Endothelial cell (in vitro differentiated cells): Measurements from ENCODE around the gene BMPER. TPM values are rescaled to one million over a fixed set of nuclear protein-coding genes. Genes with fewer than 3 reads are reported as not detected.

Experiments
- DNase-seq: peaks from one replicate; pipeline ENCODE4 v3.0.0; 2021; ENCODE audit warnings: low spot score
- H3K27ac Mint-ChIP-seq: one replicate; pipeline ENCODE4 v1.8.0; 2021; ENCODE audit warnings: mixed read lengths, inconsistent platforms; ENCODE audit not compliant: unreplicated experiment
- H3K27me3 Mint-ChIP-seq: one replicate; pipeline ENCODE4 v1.8.0; 2021; ENCODE audit warnings: mild to moderate bottlenecking, moderate library complexity, mixed read lengths, inconsistent platforms; ENCODE audit not compliant: unreplicated experiment
- H3K36me3 Mint-ChIP-seq: one replicate; pipeline ENCODE4 v1.8.0; 2021; ENCODE audit warnings: mild to moderate bottlenecking, low read depth, mixed read lengths, inconsistent platforms; ENCODE audit not compliant: unreplicated experiment
- H3K4me1 Mint-ChIP-seq: one replicate; pipeline ENCODE4 v1.8.0; 2021; ENCODE audit warnings: mild to moderate bottlenecking, mixed read lengths, inconsistent platforms; ENCODE audit not compliant: unreplicated experiment
- H3K4me3 Mint-ChIP-seq: one replicate; pipeline ENCODE4 v1.8.0; 2021; ENCODE audit warnings: mild to moderate bottlenecking, mixed read lengths, inconsistent platforms; ENCODE audit not compliant: unreplicated experiment
- H3K9me3 Mint-ChIP-seq: one replicate; pipeline ENCODE4 v1.8.0; 2021; ENCODE audit warnings: mixed read lengths, inconsistent platforms; ENCODE audit not compliant: unreplicated experiment
- total RNA-seq: library from RNA; stranded (reverse); fragmentation: NEBNext Ultra II Directional; extraction: Animal tissue kit (Norgen Biotek cat#: 25700); gene quantifications from one replicate; pipeline ENCODE4 v1.2.1, GENCODE V29; 2021; ENCODE audit not compliant: unreplicated experiment
- TF ChIP-seq, protein P1 (sequence below): fragments of 200-600 bp; sonication (generic); IDR thresholded peaks from one replicate; pipeline ENCODE4 v1.5.0; 2021; ENCODE audit warnings: antibody characterized with exemption; ENCODE audit not compliant: unreplicated experiment

BMPER gene
- total RNA-seq, 1 donor from 2014 or later: 2.5 TPM

DNA sequence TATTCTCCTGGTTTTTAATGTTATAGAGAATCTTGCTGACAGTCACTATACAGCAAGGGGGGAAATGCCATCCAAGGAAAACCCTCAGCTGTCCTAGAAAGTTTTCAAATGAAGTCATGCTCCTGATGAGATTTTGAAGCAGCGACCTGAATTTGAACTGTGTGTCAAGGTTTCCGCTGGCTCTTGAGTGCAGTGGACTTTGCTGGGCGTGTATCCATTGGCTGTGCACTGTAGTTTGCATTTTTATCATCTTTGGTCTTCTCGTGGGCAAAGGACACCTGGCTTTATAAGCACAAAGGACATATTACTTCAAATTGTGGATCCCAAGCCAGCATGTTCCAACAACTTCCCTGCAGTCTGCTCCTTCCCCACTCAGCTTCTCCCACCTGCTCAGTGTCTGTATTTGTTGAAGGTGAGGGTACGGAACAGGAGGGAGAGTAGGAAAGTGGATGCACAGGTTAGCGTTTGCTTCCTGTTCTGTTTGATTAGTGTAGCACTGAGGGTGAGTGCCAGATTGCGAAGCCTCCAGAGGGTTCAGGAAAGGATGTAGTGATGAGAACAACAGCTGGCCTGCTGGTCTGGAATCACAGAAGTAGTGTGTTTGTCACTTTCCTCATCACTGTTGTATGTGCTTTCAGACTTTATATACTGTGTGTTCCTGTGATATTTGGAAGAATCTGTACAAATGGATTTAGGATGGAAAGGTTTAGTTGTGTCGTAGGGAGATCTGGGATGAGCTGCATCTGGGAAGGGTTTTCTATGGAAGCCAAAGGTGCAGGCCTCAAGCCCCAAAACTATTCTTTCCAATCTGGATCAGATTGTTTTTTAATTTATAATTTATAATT lies 204.8 kb downstream of the BMPER start:
- Mint-ChIP-seq H3K9me3 (no peaks in the 10 kb centered on the region), H3K4me3 (no peak overlapping the region), H3K4me1 (no peaks in the 10 kb centered on the region), H3K27ac (no peak overlapping the region), H3K36me3 (no peaks in the 10 kb centered on the region), H3K27me3 (no peaks in the 10 kb centered on the region)
- TF ChIP-seq, protein P1, sequence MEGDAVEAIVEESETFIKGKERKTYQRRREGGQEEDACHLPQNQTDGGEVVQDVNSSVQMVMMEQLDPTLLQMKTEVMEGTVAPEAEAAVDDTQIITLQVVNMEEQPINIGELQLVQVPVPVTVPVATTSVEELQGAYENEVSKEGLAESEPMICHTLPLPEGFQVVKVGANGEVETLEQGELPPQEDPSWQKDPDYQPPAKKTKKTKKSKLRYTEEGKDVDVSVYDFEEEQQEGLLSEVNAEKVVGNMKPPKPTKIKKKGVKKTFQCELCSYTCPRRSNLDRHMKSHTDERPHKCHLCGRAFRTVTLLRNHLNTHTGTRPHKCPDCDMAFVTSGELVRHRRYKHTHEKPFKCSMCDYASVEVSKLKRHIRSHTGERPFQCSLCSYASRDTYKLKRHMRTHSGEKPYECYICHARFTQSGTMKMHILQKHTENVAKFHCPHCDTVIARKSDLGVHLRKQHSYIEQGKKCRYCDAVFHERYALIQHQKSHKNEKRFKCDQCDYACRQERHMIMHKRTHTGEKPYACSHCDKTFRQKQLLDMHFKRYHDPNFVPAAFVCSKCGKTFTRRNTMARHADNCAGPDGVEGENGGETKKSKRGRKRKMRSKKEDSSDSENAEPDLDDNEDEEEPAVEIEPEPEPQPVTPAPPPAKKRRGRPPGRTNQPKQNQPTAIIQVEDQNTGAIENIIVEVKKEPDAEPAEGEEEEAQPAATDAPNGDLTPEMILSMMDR: no peak
- no peak for DNase-seq

DNA sequence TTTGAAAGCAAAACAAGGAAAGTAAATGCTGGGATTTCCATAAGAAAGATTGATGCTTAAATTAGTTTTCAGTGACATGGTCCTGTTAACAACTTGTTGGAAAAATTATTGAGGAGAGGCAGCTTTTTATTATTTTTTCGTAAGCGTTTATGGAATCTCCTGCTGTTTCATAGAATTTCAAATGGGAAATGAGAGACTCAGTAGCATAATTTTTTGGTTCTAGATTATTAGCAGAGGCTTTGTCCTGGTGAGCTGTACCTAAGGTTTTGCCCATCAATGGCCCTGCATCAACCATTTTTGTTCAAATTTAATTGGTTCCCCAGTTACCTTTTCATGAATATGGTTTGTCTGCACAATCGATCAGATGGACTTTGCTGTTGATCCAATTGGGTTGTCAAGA lies 205.7 kb downstream of the BMPER start:
- H3K9me3 Mint-ChIP-seq: no peaks in the 10 kb centered on the region
- TF ChIP-seq, protein P1: no peak
- H3K4me3 Mint-ChIP-seq: no peak overlapping the region
- H3K36me3 Mint-ChIP-seq: no peaks in the 10 kb centered on the region
- no peak overlapping the region for H3K27ac Mint-ChIP-seq
- DNase-seq: no peak
- no peaks in the 10 kb centered on the region for H3K4me1 Mint-ChIP-seq
- H3K27me3 Mint-ChIP-seq: no peaks in the 10 kb centered on the region

DNA sequence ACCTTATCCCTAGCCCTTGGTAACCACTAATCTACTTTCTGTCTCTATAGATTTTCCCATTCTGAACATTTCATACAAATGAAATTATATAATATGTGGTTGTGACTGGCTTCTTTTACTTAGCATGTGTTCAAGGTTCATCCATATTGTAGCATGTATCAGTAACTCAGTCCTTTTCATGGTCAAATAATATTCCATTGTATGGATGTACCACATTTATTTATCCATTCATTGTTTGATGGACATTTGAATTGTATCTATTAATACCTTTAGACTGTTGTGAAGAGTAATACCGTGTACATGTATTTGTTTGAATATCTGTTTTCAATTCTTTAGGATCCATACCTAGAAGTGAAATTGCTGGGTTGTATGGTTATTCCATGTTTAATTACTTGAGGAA lies 210.2 kb downstream of the BMPER start:
- H3K4me3 Mint-ChIP-seq: no peak overlapping the region
- H3K36me3 Mint-ChIP-seq: no peaks in the 10 kb centered on the region
- H3K27me3 Mint-ChIP-seq: no peaks in the 10 kb centered on the region
- no peaks in the 10 kb centered on the region for H3K9me3 Mint-ChIP-seq
- no peak for DNase-seq
- TF ChIP-seq, protein P1: no peak
- H3K4me1 Mint-ChIP-seq: no peaks in the 10 kb centered on the region
- no peak overlapping the region for H3K27ac Mint-ChIP-seq

DNA sequence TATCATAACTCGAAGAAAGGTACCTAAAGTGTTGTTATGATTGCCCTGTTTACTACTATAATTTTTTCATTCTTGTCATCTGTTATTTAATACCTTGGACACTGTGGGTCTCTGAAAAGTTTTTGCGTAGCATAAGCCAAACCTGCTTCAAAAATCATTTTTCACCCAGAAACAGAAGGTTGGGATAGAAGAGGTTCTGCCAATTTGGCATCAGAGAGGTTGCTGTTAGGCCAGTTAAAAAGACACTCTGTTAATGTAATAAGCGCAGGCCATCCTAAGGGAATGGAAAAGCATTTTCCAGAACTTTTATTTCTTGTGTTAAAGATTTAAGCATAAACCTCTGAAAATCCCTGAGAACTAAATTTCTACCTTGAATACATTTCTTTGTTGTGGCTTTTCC lies 212.2 kb downstream of the BMPER start:
- H3K27me3 Mint-ChIP-seq: no peaks in the 10 kb centered on the region
- DNase-seq: no peak
- H3K36me3 Mint-ChIP-seq: no peaks in the 10 kb centered on the region
- H3K4me1 Mint-ChIP-seq: no peaks in the 10 kb centered on the region
- no peak overlapping the region for H3K4me3 Mint-ChIP-seq
- H3K9me3 Mint-ChIP-seq: no peaks in the 10 kb centered on the region
- H3K27ac Mint-ChIP-seq: no peak overlapping the region
- TF ChIP-seq, protein P1: no peak

DNA sequence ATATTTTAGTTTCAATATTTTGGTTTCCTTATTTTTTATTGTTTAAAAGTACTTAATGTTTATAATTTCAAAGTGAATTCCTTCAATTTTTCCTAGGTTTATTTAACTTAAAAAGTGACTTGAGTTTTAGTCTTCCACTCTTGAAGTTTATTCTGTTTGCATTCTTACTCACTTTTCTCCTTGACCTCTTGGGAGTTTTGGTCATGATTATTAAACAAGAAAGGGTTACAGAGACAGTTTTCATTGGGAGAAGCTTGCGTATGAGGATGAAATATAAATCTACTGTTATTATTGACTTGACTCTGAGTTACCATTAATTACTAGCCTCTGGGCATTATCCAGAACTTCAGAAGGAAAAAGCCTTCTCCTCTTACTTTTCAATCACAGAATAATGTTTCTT lies 216.0 kb downstream of the BMPER start:
- Mint-ChIP-seq H3K9me3 (peaks cover 5% of the 10 kb centered on the region), H3K4me3 (no peak overlapping the region), H3K27ac (no peak overlapping the region), H3K36me3 (no peaks in the 10 kb centered on the region), H3K4me1 (no peaks in the 10 kb centered on the region), H3K27me3 (no peaks in the 10 kb centered on the region)
- TF ChIP-seq, protein P1: no peak
- DNase-seq: no peak
